GM12873 (cell line): ENCODE results near the gene STX16.

Experiments
- CTCF ChIP-seq: IDR thresholded peaks from 2 replicates; pipeline ENCODE4 v1.5.1; 2012; ENCODE audit warnings: low read depth, mild to moderate bottlenecking, moderate library complexity, low read length, control low read depth; ENCODE audit not compliant: insufficient read depth; ENCODE audit errors: missing control alignments

STX16 gene

GRCh38 chr20:58717278-58718091 is 66.4 kb downstream of the STX16 start:
- TF ChIP-seq CTCF, result no peak

- no peak for TF ChIP-seq CTCF
These were observed 67.1 kb downstream of the STX16 start for GRCh38 chr20:58718121-58718563.

GRCh38 chr20:58718729-58719128 is 67.6 kb downstream of the STX16 start:
- TF ChIP-seq CTCF, result no peak

- TF ChIP-seq CTCF, result no peak
These were observed 68.2 kb downstream of the STX16 start for GRCh38 chr20:58719258-58719657.

- no peak for TF ChIP-seq CTCF
These were observed 68.9 kb downstream of the STX16 start for GRCh38 chr20:58719971-58720371.

GRCh38 chr20:58720890-58721289 is 69.8 kb downstream of the STX16 start:
- no peak for TF ChIP-seq CTCF

- TF ChIP-seq CTCF, result no peak
These were observed 71.1 kb downstream of the STX16 start for GRCh38 chr20:58721951-58722778.
